Upper lobe of left lung (tissue), 4 donors: ENCODE results near the gene ANKRD28.

Experiments
- POLR2A ChIP-seq, 4 donors: fragments of 450-650 bp; IDR thresholded peaks; one replicate each; pipeline ENCODE4 v1.5.1; 2016 to 2017; ENCODE audit warnings: antibody characterized with exemption in 4 of 4, mild to moderate bottlenecking in 2 of 4
- POLR2AphosphoS5 ChIP-seq, 2 donors: sonication (generic); formaldehyde crosslinking; IDR thresholded peaks; one replicate each; pipeline ENCODE4 v1.5.1; 2017; ENCODE audit warnings: antibody characterized with exemption in 2 of 2
- TF ChIP-seq, protein P1 (sequence below), 6 experiments: fragments of 450-650 bp in 4 of 6; fragments of 200-600 bp in 2 of 6; sonication (generic) in 2 of 6; IDR thresholded peaks; one replicate each; pipeline ENCODE4 v1.5.1; 2016 to 2019; ENCODE audit warnings: antibody characterized with exemption in 6 of 6

GRCh38 chr3:15632212-15632580 lies 165.6 kb downstream of the ANKRD28 start:
- TF ChIP-seq, protein P1, sequence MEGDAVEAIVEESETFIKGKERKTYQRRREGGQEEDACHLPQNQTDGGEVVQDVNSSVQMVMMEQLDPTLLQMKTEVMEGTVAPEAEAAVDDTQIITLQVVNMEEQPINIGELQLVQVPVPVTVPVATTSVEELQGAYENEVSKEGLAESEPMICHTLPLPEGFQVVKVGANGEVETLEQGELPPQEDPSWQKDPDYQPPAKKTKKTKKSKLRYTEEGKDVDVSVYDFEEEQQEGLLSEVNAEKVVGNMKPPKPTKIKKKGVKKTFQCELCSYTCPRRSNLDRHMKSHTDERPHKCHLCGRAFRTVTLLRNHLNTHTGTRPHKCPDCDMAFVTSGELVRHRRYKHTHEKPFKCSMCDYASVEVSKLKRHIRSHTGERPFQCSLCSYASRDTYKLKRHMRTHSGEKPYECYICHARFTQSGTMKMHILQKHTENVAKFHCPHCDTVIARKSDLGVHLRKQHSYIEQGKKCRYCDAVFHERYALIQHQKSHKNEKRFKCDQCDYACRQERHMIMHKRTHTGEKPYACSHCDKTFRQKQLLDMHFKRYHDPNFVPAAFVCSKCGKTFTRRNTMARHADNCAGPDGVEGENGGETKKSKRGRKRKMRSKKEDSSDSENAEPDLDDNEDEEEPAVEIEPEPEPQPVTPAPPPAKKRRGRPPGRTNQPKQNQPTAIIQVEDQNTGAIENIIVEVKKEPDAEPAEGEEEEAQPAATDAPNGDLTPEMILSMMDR (IDR thresholded peaks at IDR 0.05): no peak
- no peak for TF ChIP-seq POLR2A (IDR thresholded peaks at IDR 0.05)
- no peak for TF ChIP-seq POLR2AphosphoS5 (IDR thresholded peaks at IDR 0.05)
